CD4-positive, alpha-beta T cell (primary cell): Measurements from ENCODE around the gene CFAP57. TPM values are rescaled to one million over a fixed set of nuclear protein-coding genes. Genes with fewer than 3 reads are reported as not detected.

Experiments used
- ATAC-seq: fragments of 200-7000 bp; cut with Tn5 transposase; one replicate; pipeline ENCODE4 v1.10.0; 2022; ENCODE audit warnings: mild to moderate bottlenecking; ENCODE audit not compliant: poor library complexity
- CTCF ChIA-PET: fragments of 350-600 bp; sonication (Branson Sonifier 250); formaldehyde crosslinking; loops from one replicate; lab custom pipeline; 2021; ENCODE audit warnings: antibody characterized with exemption, inconsistent platforms; lab: Charles Lee
- POLR2A ChIA-PET: fragments of 350-600 bp; sonication (Branson Sonifier 250); formaldehyde crosslinking; loops from one replicate; lab custom pipeline; 2021; ENCODE audit warnings: antibody characterized with exemption, inconsistent platforms; lab: Charles Lee
- DNase-seq, 14 experiments: peaks; one replicate each; pipeline ENCODE4 v3.0.0-alpha.2; 2013 to 2020; ENCODE audit warnings: mixed read lengths in 2 of 14
- H3K27ac ChIP-seq, 2 donors: one replicate each; pipeline versions ENCODE4 v1.5.1 to v1.7.0; 2013; ENCODE audit warnings: low read length in 2 of 2, low read depth in 1 of 2, mild to moderate bottlenecking in 1 of 2
- H3K27me3 ChIP-seq, 2 experiments: 1 replicate in 1 of 2; 2 replicates in 1 of 2; pipeline versions ENCODE4 v1.6.1 to v1.7.0; 2013; ENCODE audit warnings: low read length in 2 of 2, control low read depth in 1 of 2, mild to moderate bottlenecking in 1 of 2, moderate library complexity in 1 of 2; ENCODE audit not compliant: insufficient read depth in 2 of 2, control insufficient read depth in 1 of 2
- H3K36me3 ChIP-seq: one replicate; pipeline ENCODE4 v1.6.1; 2013; ENCODE audit warnings: low read length, control low read depth; ENCODE audit not compliant: insufficient read depth
- H3K4me1 ChIP-seq: one replicate; pipeline ENCODE4 v1.6.1; 2013; ENCODE audit warnings: low read length, control low read depth; ENCODE audit not compliant: insufficient read depth
- H3K4me3 ChIP-seq: one replicate; pipeline ENCODE4 v1.5.1; 2013; ENCODE audit warnings: mild to moderate bottlenecking, low read length, moderate library complexity
- H3K9me3 ChIP-seq, 2 experiments: 1 replicate in 1 of 2; 2 replicates in 1 of 2; pipeline versions ENCODE4 v1.6.1 to v1.7.0; 2013; ENCODE audit warnings: low read length in 2 of 2, mild to moderate bottlenecking in 2 of 2, control low read depth in 1 of 2, moderate library complexity in 1 of 2; ENCODE audit not compliant: control insufficient read depth in 1 of 2, insufficient read depth in 1 of 2
- H3K27ac Mint-ChIP-seq: one replicate; pipeline ENCODE4 v1.8.0; 2020; ENCODE audit warnings: mixed read lengths
- H3K27me3 Mint-ChIP-seq: one replicate; pipeline ENCODE4 v1.8.0; 2021; ENCODE audit warnings: mixed read lengths
- H3K36me3 Mint-ChIP-seq: one replicate; pipeline ENCODE4 v1.8.0; 2021; ENCODE audit warnings: low read depth, mixed read lengths
- H3K4me1 Mint-ChIP-seq: one replicate; pipeline ENCODE4 v1.8.0; 2021; ENCODE audit warnings: low read depth, mixed read lengths
- H3K4me3 Mint-ChIP-seq: one replicate; pipeline ENCODE4 v1.8.0; 2020; ENCODE audit warnings: mild to moderate bottlenecking, mixed read lengths
- H3K9me3 Mint-ChIP-seq: one replicate; pipeline ENCODE4 v1.8.0; 2020; ENCODE audit warnings: mixed read lengths
- CTCF ChIP-seq: fragments of 200-600 bp; IDR thresholded peaks from one replicate; pipeline ENCODE4 v1.8.0; 2022; ENCODE audit warnings: antibody characterized with exemption, mild to moderate bottlenecking
- intact Hi-C, 2 experiments: fragments of 100-400 bp; cut with DNase I in 1 of 2; cut with micrococcal nuclease in 1 of 2; formaldehyde crosslinking; loops; one replicate each; pipeline versions ENCODE4 v1.15.1 to v1.9.0; 2023 to 2025; cut with DNase I, micrococcal nuclease
- total RNA-seq, 174 experiments: library from RNA in 2 of 174; stranded (reverse) in 2 of 174; gene quantifications; one replicate each; pipeline ENCODE4 v1.2.3 and lab custom pipeline; 2021 to 2026

Gene CFAP57
- total RNA-seq, 2 experiments from 2014 or later = not detected

GRCh38 chr1:43247256-43247921 is 75.3 kb downstream of the CFAP57 start:
- POLR2A ChIA-PET = no interaction called here
- Histone ChIP-seq H3K4me1 (no peaks in the 10 kb centered on the region), H3K36me3 (no peaks in the 10 kb centered on the region), H3K27me3 (no peaks in the 10 kb centered on the region), H3K4me3 (no peak overlapping the region), H3K27ac (no peak overlapping the region), H3K9me3 (no peaks in the 10 kb centered on the region)
- H3K27ac Mint-ChIP-seq = no peak overlapping the region
- no peaks in the 10 kb centered on the region for H3K27me3 Mint-ChIP-seq
- no peak for DNase-seq
- no peaks in the 10 kb centered on the region for H3K9me3 Mint-ChIP-seq
- TF ChIP-seq CTCF = no peak
- no peak overlapping the region for H3K4me3 Mint-ChIP-seq
- CTCF ChIA-PET = no interaction called here
- intact Hi-C loops = no loop called here
- H3K4me1 Mint-ChIP-seq = no peaks in the 10 kb centered on the region
- no peaks in the 10 kb centered on the region for H3K36me3 Mint-ChIP-seq
- no peak for ATAC-seq

GRCh38 chr1:43250351-43250761 is 78.2 kb downstream of the CFAP57 start:
- no peaks in the 10 kb centered on the region for H3K9me3 Mint-ChIP-seq
- intact Hi-C loops = no loop called here
- no peak overlapping the region for H3K27ac Mint-ChIP-seq
- no peak overlapping the region for H3K4me3 Mint-ChIP-seq
- H3K27me3 ChIP-seq = peaks cover 0 to 2% of the 10 kb centered on the region in 2 experiments
- H3K4me1 ChIP-seq = no peaks in the 10 kb centered on the region
- ChIA-PET POLR2A (no interaction called here), CTCF (no interaction called here)
- H3K9me3 ChIP-seq = no peaks in the 10 kb centered on the region
- no peaks in the 10 kb centered on the region for H3K36me3 ChIP-seq
- H3K27ac ChIP-seq = no peak overlapping the region
- TF ChIP-seq CTCF = no peak
- no peak for ATAC-seq
- H3K36me3 Mint-ChIP-seq = no peaks in the 10 kb centered on the region
- DNase-seq = no peak
- H3K4me3 ChIP-seq = no peak overlapping the region
- H3K27me3 Mint-ChIP-seq = peaks cover 8% of the 10 kb centered on the region
- no peaks in the 10 kb centered on the region for H3K4me1 Mint-ChIP-seq

- peaks cover 0 to 2% of the 10 kb centered on the region in 2 experiments for H3K27me3 ChIP-seq
- ChIA-PET CTCF (no interaction called here), POLR2A (no interaction called here)
- Mint-ChIP-seq H3K4me3 (no peak overlapping the region), H3K9me3 (no peaks in the 10 kb centered on the region), H3K27me3 (peaks cover 8% of the 10 kb centered on the region), H3K36me3 (no peaks in the 10 kb centered on the region), H3K27ac (no peak overlapping the region), H3K4me1 (no peaks in the 10 kb centered on the region)
- no peaks in the 10 kb centered on the region for H3K9me3 ChIP-seq
- no peaks in the 10 kb centered on the region for H3K36me3 ChIP-seq
- no peak overlapping the region for H3K4me3 ChIP-seq
- no peak for DNase-seq
- no peak for ATAC-seq
- no peaks in the 10 kb centered on the region for H3K4me1 ChIP-seq
- H3K27ac ChIP-seq = no peak overlapping the region
- TF ChIP-seq CTCF = no peak
- intact Hi-C loops = no loop called here
Measured at GRCh38 chr1:43251024-43251423, 78.9 kb downstream of the CFAP57 start.
